Lower leg skin (tissue), 3 donors: Measurements from ENCODE around the gene TBATA.

Source experiments
- POLR2A ChIP-seq, 2 donors: fragments of 450-650 bp; IDR thresholded peaks; one replicate each; pipeline ENCODE4 v1.6.1; 2016 to 2017; ENCODE audit warnings: antibody characterized with exemption in 2 of 2, mild to moderate bottlenecking in 1 of 2, moderate library complexity in 1 of 2
- TF ChIP-seq, protein P1 (sequence below), 3 donors: fragments of 450-650 bp; IDR thresholded peaks; one replicate each; pipeline ENCODE4 v1.5.1; 2016; ENCODE audit warnings: antibody characterized with exemption in 3 of 3, mild to moderate bottlenecking in 3 of 3, moderate library complexity in 2 of 3

DNA sequence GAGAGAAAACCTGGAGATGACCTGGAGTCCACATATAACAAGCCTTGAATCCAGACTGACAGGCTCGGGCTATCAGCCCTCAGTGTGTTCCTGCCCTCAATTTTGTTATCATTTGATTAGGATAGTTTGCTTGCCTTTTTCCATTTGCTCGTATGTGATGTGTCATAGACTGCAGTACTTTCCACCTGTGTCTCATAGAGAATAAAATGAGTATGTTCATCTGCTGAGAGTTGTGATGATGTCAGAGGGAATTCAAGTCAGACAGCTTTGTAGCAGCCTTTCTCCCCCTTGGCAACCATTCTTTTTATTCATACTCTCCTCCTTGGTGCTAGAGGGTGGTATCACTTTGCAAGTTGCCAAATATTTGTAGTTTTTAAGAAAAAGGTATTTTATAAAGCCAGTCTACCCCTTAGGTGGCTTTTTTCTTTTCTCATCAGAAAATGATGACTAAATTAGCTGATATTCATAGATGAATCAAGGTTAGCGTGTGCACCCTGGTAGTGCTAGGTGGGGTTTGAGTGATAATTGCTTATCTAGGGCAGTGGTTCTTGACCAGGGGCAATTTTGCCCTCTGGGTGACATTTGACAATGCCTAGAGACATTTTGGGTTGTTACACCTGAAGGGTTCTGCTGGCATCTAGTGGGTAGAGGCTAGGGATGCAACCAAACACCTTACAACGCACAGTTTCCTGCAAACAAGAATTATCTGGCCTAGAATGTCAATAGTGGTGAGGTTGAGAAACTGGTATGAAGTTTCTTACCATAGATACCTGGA lies 36.0 kb upstream of the TBATA start:
- TF ChIP-seq, protein P1, sequence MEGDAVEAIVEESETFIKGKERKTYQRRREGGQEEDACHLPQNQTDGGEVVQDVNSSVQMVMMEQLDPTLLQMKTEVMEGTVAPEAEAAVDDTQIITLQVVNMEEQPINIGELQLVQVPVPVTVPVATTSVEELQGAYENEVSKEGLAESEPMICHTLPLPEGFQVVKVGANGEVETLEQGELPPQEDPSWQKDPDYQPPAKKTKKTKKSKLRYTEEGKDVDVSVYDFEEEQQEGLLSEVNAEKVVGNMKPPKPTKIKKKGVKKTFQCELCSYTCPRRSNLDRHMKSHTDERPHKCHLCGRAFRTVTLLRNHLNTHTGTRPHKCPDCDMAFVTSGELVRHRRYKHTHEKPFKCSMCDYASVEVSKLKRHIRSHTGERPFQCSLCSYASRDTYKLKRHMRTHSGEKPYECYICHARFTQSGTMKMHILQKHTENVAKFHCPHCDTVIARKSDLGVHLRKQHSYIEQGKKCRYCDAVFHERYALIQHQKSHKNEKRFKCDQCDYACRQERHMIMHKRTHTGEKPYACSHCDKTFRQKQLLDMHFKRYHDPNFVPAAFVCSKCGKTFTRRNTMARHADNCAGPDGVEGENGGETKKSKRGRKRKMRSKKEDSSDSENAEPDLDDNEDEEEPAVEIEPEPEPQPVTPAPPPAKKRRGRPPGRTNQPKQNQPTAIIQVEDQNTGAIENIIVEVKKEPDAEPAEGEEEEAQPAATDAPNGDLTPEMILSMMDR (IDR thresholded peaks at IDR 0.05), result no peak
- TF ChIP-seq POLR2A (IDR thresholded peaks at IDR 0.05), result no peak
